ENCODE data around the gene GPR143. TPM values are rescaled to one million over a fixed set of nuclear protein-coding genes. Genes with fewer than 3 reads are reported as not detected.
"Not testable (repeated sequence)": the region's sequence is repeated elsewhere in the genome, so short reads cannot be mapped to it uniquely, and the experiment has no call there.

The GPR143 gene
- total RNA-seq, 1 experiment from 2014 or later: not detected

DNA sequence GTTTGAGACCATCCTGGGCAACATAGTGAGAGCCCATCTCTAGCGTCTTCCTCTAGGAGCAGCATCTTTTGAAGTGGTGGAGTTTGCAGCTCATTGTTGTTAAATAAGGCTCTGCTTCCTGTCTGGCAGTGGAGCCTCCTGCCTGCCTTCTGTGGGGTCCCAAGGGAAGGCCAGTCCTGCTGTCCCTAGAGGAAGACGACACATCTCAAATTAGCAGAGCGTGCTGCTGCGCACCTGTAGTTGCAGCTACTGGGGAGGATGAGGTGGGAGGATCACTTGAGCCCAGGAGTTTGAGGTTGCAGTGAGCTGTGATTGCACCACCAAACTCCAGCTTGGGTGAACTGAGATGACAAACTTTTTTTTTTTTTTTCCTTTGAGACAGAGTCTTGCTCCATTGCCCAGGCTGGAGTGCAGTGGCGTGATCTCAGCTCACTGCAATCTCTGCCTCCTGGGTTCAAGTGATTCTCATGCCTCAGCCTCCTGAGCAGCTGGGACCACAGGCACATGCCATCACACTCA lies 2.7 kb upstream of the GPR143 start:
- not testable (repeated sequence) for DNase-seq (ENCODE audit: low spot score)

DNA sequence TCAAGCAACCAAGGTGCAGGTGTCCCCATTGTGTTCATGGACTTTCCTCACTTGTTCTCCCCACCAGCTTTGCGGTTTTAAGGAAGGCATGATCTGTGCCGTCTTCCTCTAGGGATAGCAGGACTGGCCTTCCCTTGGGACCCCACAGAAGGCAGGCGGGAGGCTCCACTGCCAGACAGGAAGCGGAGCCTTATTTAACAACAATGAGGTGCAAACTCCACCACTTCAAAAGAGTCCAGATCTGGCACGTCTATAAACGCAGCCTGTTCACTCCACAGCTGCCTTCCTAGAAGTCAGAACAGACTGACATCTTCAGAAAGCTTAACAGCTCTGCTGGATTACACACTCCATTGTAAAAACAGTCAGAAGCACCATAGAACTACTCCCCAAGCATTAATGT lies 1.7 kb upstream of the GPR143 start:
- DNase-seq (ENCODE audit: low spot score): no peak

DNA sequence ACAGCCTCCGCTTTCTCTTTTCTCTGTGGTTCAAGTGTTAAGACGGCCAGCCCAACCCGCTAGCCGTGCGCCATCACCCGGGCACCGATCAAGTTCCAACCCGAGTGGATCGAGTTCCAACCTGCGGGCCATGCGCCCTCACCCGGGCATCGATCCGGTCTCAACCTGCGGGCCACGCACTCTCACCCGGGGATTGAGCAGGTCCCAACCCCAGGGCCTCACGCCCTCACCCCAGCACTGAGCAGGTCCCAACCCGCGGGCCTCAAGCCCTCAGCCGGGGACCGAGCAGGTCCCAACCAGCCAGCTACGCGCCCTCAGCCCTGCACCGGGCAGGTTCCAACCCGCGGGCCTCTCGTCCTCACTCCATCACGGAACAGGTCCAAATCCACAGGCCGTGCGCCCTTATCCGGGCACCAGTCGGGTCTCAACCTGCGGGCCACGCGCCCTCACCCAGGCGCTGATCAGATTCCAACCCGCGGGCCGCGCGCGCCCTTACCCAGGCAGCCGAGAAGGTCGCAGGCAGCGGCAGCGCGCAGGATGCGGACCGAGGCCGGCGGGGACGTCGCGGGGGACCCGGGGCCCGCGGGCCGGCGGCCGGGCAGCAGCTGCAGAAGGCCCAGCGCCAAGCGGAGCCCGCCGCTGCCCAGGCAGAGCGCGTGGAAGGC lies 443 bp downstream of the GPR143 start:
- DNase-seq (ENCODE audit: low spot score): no peak

DNA sequence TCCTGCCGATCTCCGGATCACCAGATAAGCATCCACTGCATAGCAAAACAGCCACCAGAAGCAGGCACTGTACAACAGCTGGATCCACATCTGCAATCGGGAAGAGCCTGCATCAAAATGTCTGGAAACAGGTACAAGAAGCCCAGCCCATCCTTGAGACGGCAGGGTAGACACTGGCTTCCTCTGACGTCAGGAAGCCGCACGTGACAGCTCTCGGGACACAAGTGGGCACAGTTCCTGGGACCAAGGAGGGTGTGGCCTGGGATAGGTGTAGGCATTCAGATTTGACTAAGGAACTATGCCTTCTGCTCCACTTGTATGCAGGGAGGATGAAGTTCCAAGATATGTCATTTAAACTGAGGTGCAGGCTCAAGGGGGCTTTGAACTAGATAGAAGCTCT lies 6.3 kb downstream of the GPR143 start:
- no peak for DNase-seq (ENCODE audit: low spot score)

DNA sequence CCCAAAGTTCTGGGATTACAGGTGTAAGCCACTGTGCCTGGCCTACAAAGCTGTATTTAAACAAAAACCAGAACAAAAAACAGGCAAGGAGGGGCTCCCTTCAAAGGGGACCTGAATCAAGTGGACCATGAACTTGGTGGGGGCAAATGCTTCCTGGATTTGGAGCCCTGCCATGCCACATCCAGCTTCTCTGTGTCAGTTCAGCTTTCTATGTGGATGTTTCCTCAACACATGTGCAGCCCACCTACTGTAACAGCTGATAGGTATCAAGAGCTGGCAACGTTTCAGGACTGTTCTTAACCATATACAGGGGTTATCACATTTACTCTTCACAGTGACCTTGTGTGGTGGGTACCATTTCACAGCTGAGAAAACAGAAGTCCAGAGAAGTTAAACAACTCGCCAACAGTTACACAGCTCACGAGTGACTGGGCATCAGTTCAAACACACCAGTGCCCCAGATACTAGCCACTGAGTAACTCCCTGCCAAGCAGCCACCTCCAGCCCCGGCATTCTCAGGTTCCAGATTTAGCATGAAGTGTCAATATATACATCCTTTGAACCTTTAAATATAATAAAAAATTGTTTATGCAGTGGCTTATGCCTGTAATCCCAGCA lies 7.5 kb downstream of the GPR143 start:
- DNase-seq (ENCODE audit: low spot score): no peak

DNA sequence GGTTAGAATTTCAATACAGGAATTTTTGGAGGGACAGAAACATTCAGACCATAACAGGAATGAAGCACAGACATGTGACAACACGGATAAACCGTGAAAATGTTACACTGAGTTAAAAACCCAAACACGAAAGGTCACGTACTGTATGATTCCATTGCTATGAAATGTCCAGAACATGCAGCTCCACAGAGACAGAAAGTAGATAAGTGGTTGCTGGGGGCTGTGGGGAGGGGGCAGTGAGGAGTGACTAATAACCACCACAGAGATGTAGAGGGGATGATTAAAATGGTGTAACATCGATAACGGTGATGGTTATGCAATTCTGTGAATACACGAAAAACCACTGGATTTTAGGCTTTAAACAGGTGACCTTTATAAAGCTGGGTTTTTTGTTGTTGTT lies 8.3 kb downstream of the GPR143 start:
- DNase-seq (ENCODE audit: low spot score): no peak

DNA sequence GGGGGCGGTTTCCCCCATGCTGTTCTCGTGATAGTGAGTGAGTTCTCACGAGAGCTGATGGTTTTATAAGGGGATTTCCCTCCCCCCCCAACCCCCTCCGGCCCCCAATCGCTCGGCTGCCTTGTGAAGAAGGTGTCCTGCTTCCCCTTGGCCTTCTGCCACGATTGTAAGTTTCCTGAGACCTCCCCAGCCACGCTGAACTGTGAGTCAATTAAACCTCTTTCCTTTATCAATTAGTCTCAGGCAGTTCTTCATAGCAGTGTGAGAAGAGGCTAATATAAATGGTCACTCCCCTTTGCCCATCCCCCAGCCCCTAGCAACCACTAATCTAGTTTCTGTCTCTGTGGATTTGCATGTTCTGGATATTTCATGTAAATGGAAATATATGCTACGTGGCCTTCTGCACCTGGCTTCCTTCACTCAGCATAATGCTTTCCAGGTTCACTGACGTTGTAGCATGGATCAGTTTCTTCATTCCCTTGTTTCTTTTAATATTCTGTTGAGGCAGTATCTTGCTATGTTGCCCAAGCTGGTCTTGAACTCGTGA lies 16.4 kb downstream of the GPR143 start:
- DNase-seq (ENCODE audit: low spot score): no peak

DNA sequence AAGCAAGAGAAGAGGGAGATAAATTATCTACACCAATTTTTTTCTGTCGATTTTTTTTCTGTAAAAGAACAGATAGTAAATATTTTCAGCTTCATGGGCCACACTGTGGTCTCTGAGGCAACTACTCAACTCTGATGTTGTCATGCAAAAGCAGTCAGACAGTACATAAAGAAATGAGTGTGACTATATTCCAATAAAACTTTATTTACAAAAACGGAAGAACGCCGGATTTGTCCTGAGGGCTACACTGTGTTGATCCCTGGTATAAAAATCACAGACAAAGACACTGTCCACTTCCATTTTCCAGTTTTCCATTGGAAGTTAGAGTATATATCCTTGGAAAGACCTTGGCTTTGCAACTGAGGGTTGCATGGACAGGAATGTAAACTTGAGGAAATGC lies 18.0 kb downstream of the GPR143 start:
- no peak for DNase-seq (ENCODE audit: low spot score)

DNA sequence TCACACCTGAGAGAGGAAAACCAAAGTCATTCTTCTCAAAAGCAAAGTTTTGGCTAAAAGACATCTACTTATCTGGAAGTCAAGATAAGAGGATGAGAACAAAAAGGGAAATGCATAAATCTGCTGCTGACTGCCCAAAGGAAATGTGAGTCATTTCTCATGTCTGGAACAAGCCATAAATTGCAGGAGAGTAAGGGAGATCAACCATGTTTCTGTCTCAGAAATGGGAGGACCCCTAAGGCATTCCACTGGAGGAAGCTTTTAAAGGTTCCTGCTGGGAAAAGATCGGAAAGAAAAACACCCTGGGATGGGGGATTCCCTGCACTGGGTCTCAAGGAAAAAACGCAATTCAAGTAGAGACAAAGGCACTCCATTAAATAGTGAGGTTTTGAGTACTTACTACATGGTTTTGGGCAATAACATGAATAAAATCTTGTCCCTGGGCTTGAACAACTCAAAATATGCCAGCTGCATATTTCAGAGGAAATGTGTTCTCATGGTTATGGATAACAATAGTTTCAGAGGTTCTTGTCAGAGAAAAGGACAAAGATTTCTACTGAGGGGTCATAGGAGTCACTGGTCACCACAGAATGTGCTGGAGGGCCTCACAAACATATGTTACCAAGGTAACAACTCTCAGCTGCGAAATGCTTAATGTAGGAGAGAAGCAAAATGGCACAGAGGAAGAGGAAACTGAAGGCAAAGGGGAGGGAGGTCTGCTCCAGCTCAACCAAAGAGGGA lies 19.3 kb downstream of the GPR143 start:
- no peak for DNase-seq (ENCODE audit: low spot score)

DNA sequence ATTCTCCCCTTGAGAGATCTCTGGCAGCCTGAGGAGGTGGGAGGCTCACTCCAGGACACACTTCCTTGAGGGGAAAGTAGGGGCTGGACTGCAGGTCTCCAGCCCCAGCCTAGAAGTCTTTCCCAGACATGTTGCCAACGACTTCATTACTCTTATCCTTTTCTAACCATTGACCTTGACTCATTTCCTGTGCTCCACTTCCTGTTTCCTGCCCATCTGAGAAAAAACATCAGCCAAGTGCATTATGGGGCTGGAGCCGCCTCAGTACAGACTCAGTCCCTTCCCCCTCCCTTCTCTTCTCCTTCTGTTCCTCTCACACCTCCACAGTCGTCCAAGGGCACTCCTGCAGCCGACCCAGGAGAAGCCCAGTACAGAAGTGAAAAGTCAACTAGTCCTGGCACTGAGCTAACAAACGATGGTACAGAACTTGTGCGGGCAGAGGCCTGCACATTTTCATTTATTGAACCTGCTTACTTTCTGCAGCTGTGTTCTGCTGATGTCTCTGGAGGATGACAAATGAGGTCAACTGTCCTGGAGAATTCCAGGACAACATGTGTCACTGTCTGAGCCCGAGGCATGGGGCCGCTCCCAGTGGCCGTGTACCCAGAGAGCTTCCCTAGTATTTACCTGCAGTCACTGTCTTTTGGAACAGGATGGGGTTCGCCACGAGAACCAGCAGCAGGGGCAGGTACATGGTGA lies 20.1 kb downstream of the GPR143 start:
- no peak for DNase-seq (ENCODE audit: low spot score)

DNA sequence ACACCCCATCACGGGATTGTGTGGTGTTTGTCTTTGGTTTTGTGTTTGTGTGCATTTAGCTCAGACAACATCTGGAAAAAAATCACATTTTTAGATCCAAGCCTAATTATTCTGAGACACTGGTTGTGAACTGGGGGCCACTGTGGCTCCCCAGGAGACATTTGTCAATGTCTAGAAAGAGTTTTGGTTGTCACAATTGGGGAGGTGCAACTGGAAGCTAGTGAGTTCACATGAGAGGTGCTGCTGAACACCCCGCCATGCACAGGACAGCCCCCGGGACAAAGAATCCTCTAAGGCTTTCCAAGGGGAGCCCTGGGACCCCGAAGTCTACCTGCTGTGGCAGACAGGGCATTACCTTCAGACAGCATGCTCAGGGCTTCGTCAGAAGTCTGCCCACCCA lies 26.5 kb downstream of the GPR143 start:
- DNase-seq (ENCODE audit: low spot score): no peak

DNA sequence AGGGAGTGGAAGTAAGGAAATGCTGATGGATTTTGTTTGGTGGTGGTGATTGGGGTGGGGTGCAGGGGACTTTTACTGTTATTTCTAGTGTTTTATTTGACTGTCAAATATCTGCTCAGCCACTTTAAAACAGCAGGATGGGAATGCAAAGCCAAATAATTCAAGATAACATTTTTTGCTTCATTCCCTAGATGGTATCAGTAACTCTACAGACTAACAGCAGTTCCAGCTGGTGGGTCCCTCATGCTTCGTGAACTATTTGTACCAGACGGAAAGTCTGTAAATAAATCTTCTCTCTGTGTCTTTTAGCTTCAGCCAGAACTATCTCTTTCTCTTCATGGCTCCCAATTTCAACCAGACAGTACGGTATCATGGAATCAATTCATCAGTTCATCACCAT lies 27.5 kb downstream of the GPR143 start:
- DNase-seq (ENCODE audit: low spot score): no peak

DNA sequence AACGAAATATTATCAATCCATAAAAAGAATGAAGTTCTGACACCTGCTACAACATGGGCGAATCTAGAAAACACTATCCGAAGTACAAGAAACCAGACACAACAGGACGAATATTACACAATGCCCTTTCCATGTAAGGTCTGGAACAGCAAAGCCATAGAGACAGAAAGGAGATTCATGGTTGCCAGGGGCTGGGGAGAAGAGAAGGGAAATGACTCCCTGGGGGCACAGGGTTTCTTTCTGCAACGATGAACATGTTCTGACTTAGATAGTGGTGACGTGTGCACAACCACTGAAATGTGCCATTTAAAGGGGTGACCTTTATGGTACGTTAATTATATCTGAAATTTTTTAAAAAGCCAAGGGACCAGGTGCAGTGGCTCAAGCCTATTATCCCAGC lies 28.3 kb downstream of the GPR143 start:
- DNase-seq (ENCODE audit: low spot score): no peak

DNA sequence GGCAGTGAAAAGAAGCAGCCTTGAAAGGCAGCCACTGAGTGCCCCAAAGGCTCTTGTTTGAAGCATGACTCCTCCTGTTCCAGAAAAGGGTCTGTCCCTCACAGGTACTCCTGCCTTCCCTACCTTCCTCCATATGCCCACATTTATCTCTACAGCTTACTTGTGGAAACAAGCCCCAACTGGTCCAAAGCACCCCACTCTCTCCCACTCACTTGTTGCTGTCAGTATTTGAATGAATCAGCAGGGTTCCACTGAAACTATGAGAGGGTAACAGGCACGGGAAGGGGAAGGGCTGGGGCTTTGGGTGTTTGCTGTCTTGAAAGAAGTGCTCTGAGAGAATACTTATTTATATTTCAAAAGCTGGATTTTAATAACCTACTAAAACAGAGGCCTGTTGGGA lies 34.9 kb downstream of the GPR143 start:
- DNase-seq (ENCODE audit: low spot score): no peak

DNA sequence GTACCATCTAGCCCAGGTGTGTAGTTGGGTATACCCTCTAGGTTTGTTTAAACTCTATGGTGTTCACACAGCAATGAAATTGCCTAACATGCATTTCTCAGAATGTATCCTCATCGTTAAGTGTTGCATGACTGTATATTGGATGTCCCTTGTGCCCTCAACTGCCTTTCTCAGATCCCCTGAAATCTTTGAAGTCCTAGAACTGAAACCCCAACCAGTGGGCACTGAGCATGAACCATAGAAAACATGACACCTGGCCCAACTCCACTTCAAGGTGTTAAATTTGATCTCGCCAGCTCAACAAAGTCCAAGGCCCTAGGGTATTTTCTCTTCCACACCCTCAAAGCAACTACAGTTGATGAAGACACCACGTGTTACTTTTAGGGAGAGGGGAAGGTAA lies 35.6 kb downstream of the GPR143 start:
- no peak for DNase-seq (ENCODE audit: low spot score)

DNA sequence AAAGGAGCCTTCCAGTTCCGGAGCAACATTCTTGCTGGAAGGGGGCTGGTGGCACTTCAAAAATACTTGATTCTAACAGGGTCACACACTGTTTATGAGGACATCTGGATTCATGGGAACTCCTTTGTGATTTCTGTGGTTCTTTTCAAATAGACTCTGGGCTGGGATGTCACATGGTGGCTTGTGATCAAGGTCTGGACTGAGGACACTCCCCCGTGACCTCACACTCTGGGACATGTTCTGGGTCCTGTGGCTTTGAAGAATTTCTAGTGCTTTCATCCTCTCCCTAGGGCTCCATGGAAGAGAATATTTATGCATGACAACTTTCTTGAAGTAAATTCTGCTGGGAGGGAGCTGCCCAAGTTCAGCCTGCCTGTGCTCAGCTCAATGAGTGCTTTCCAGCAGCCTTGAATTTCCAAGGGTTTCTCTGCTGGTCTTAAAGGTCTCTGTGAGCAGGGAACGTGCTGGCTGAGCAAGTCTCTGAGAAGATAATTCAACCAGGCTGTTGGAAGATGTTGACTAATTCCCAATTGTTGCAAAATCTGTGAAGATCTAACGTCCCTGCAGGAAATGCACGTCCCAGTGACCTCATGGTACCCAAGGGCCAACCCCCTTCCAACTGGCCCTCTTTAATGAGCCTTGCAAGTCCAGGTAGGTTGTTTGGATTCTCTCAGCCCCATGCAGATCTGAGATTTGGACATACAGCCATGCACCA lies 36.3 kb downstream of the GPR143 start:
- DNase-seq (ENCODE audit: low spot score): no peak

DNA sequence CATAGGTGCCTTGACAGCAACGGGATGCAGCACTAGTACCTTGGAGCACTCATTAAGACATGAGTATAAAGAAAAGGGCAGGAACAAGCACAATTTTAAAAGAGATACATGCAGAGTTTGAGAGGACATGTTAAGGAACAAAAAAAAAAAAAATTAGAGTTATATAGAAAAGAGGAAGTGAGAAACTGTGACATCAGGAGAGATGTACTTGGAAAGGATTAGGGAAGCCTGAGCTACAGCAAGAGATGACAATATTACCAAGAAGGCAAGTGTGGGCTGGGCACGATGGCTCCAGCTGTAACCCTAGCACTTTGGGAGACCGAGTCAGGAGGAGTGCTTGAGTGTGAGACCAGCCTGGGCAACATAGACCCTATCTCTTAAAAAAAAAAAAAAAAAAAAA lies 37.4 kb downstream of the GPR143 start:
- no peak for DNase-seq (ENCODE audit: low spot score)

DNA sequence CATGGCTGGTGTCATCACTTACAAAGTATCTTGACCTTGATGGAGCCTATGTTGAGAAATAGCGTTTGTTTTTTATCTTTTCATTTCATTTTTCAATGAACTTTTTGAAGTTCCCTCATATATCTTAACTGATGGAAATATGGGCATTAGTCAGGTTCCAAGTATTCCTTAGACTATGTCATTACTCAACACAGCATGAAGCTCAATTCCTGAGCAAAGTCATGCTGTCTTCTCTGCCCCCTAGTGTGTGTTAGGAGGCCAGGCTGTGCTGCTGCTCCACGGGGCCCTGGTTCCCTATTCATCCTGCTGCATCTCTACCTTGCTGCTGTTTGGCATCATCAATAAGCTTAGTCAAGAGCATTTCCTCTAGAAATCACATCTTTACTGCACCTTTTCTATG lies 40.9 kb downstream of the GPR143 start:
- no peak for DNase-seq (ENCODE audit: low spot score)

DNA sequence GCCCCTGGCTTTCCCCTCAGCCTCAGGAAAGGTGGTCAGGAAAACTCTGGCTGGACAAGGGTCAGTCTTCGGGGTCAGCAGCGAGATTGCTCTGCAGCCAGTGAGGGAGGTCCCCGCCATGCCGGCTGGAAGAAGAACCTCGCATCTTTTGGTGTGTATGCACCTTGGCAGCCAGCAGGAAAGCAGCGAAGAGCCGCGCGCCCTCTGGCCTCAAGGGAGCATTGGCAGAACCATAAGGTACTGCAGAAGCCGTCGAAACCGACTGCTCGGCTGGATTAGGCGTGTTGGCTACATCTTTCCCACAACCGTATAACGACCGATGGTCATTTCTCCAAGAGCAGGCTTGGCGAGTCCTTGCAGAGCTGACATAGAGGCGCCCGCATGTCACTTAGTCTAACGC lies 48.3 kb downstream of the GPR143 start:
- no peak for DNase-seq (ENCODE audit: low spot score)

DNA sequence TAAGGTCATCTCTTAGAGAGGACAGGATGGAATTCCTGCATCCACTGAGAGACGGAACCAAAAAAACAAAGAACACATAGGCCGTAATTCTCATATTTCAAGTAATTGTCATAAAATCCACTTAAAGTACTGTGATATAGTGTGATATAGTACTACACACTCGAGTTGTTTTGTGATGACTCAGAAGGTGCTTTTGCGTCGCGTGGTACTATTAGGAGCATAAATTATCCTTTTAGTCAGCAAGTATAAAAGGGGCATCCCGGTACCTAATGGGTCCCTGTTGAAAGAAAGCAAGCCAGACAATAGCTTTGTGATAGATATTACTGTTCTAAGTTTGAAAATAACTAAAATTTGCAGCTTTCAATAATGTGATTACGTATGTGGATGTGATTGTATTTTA lies 55.3 kb downstream of the GPR143 start:
- no peak for DNase-seq (ENCODE audit: low spot score)

DNA sequence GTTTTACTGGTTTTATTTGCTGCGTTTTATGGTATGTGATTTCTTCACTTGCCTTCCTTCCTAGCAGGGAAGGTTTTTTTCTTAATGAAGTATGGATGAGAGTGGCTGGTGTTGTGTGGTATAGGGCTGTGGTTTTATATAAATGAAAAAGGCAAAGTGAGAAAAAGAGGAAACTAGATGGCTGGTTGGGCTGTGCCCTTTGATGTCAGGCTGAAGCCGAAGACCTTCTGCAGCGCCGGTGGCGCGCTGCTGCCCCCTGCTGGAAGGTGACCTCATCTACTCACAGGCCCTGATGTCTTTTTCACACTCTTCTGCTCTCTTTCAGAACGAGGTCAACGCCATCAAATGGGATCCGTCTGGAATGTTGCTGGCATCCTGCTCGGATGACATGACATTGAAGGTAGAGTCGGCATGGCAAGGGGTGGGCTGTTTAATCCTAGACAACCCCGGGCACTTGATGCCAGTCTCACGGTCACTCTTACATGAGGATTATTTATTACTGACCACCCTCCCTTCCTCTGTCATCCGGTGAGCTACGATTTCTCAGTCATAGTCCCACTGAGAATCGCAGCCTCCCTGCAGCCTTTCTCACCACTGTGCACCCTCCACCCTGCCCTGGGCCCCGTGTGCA lies 56.6 kb downstream of the GPR143 start:
- peak; percentile 72 for DNase-seq (ENCODE audit: low spot score)
